Gastrocnemius medialis (tissue), 4 donors: ENCODE data around the gene ARNT2. TPM values are rescaled to one million over a fixed set of nuclear protein-coding genes. Genes with fewer than 3 reads are reported as not detected.

Experiments used
- ATAC-seq, 2 donors: fragments of 150-250 bp; one replicate each; pipeline ENCODE4 v1.9.1; 2016
- DNase-seq, 2 donors: peaks; one replicate each; pipeline ENCODE4 v3.0.0-alpha.2; 2019
- H3K27ac ChIP-seq, 4 donors: fragments of 200-600 bp; sonication (generic); 1 replicate in 1 of 4; 2 replicates in 3 of 4; pipeline ENCODE4 v1.5.1; 2016 to 2018; ENCODE audit warnings: mild to moderate bottlenecking in 2 of 4, moderate library complexity in 1 of 4
- H3K27me3 ChIP-seq, 3 donors: fragments of 200-600 bp; sonication (generic) in 2 of 3; 1 replicate in 1 of 3; 2 replicates in 2 of 3; pipeline versions ENCODE4 v1.5.1 to v1.6.0; 2016 to 2019; ENCODE audit warnings: mild to moderate bottlenecking in 1 of 3, moderate library complexity in 1 of 3
- H3K36me3 ChIP-seq, 2 donors: fragments of 200-600 bp; sonication (generic) in 1 of 2; one replicate each; pipeline ENCODE4 v1.5.1; 2017 to 2018
- H3K4me1 ChIP-seq, 2 donors: fragments of 200-600 bp; sonication (generic) in 1 of 2; one replicate each; pipeline ENCODE4 v1.5.1; 2016 to 2017; ENCODE audit warnings: mild to moderate bottlenecking in 2 of 2
- H3K4me3 ChIP-seq, 4 donors: fragments of 200-600 bp; sonication (generic) in 3 of 4; 1 replicate in 1 of 4; 2 replicates in 3 of 4; pipeline ENCODE4 v1.5.1; 2016 to 2019; ENCODE audit warnings: mild to moderate bottlenecking in 2 of 4
- H3K9me3 ChIP-seq, 3 donors: fragments of 200-600 bp; sonication (generic) in 2 of 3; 1 replicate in 1 of 3; 2 replicates in 2 of 3; pipeline ENCODE4 v1.5.1; 2016 to 2019
- CTCF ChIP-seq, 5 experiments: fragments of 450-650 bp in 3 of 5; fragments of 200-600 bp in 2 of 5; sonication (generic) in 2 of 5; IDR thresholded peaks in 4 of 5; conservative IDR thresholded peaks in 1 of 5; 1 replicate in 4 of 5; 2 replicates in 1 of 5; pipeline ENCODE4 v1.5.1; 2016 to 2019; ENCODE audit warnings: antibody characterized with exemption in 5 of 5, mild to moderate bottlenecking in 3 of 5, moderate library complexity in 3 of 5
- POLR2A ChIP-seq, 2 donors: fragments of 450-650 bp; IDR thresholded peaks; one replicate each; pipeline ENCODE4 v1.6.1; 2017; ENCODE audit warnings: antibody characterized with exemption in 2 of 2, mild to moderate bottlenecking in 2 of 2, moderate library complexity in 2 of 2
- in situ Hi-C, 4 donors: fragments of 200-750 bp; cut with MboI; loops; one replicate each; pipeline versions ENCODE4 v1.15.0 to v1.8.0; 2017; ENCODE audit warnings: low sequenced_read_pairs in 4 of 4
- intact Hi-C: fragments of 100-400 bp; cut with DNase I; formaldehyde crosslinking; loops from one replicate; pipeline ENCODE4 v1.15.1; 2023; ENCODE audit warnings: low total_unique reads
- total RNA-seq, 4 donors: library from RNA; depleted of rRNA; stranded (reverse); fragments of >200 nt; gene quantifications; one replicate each; pipeline versions ENCODE4 v1.1.0 to v1.2.3, GENCODE V29; 2016

The ARNT2 gene
- total RNA-seq, 4 donors from 2014 or later: 4.1 to 23.5 (median 6.6) TPM

GRCh38 chr15:80444680-80445251, 40.6 kb downstream of the ARNT2 start:
- Histone ChIP-seq H3K27ac (no peak overlapping the region), H3K36me3 (no peaks in the 10 kb centered on the region), H3K9me3 (no peaks in the 10 kb centered on the region), H3K27me3 (no peaks in the 10 kb centered on the region), H3K4me1 (no peaks in the 10 kb centered on the region), H3K4me3 (no peak overlapping the region)
- TF ChIP-seq POLR2A (IDR thresholded peaks at IDR 0.05) (no peak), CTCF (IDR thresholded peaks at IDR 0.05 in 4 of 5, conservative IDR thresholded peaks at IDR 0.05 in 1 of 5) (no peak)
- in situ Hi-C loops: no loop called here
- intact Hi-C loops: no loop called here
- ATAC-seq (no peak), DNase-seq (no peak)

GRCh38 chr15:80445300-80446041, 41.3 kb downstream of the ARNT2 start:
- ATAC-seq: no peak
- intact Hi-C loops: no loop called here

GRCh38 chr15:80447077-80447476, 42.9 kb downstream of the ARNT2 start:
- DNase-seq (no peak), ATAC-seq (no peak)
- in situ Hi-C loops (no loop called here), intact Hi-C loops (no loop called here)
- Histone ChIP-seq H3K4me1 (no peaks in the 10 kb centered on the region), H3K27me3 (no peaks in the 10 kb centered on the region), H3K4me3 (no peak overlapping the region), H3K9me3 (no peaks in the 10 kb centered on the region), H3K36me3 (no peaks in the 10 kb centered on the region), H3K27ac (no peak overlapping the region)
- no peak for TF ChIP-seq CTCF (IDR thresholded peaks at IDR 0.05 in 4 of 5, conservative IDR thresholded peaks at IDR 0.05 in 1 of 5)
- TF ChIP-seq POLR2A (IDR thresholded peaks at IDR 0.05): no peak

More at GRCh38 chr15:80445300-80446041, 41.3 kb downstream of the ARNT2 start:
- Histone ChIP-seq H3K27me3 (no peaks in the 10 kb centered on the region), H3K4me3 (no peak overlapping the region), H3K36me3 (no peaks in the 10 kb centered on the region), H3K4me1 (no peaks in the 10 kb centered on the region), H3K27ac (no peak overlapping the region), H3K9me3 (no peaks in the 10 kb centered on the region)
- in situ Hi-C loops: no loop called here
- TF ChIP-seq POLR2A (IDR thresholded peaks at IDR 0.05): no peak
- TF ChIP-seq CTCF (IDR thresholded peaks at IDR 0.05 in 4 of 5, conservative IDR thresholded peaks at IDR 0.05 in 1 of 5): no peak
- DNase-seq: no peak

- no peak overlapping the region for H3K4me3 ChIP-seq
- no peaks in the 10 kb centered on the region for H3K4me1 ChIP-seq
- DNase-seq (no peak), ATAC-seq (no peak)
- no peaks in the 10 kb centered on the region for H3K36me3 ChIP-seq
- in situ Hi-C loops (loop anchor here (5.0 to 25.0 kb wide), 3 partner anchors 327 to 812 kb away; partner anchors contain the start of gene CEMIP (in 3 of the 4)), intact Hi-C loops (loop anchor here (10.0 kb wide), 1 partner anchor 815 kb away; no protein-coding TSS in a partner anchor)
- no peak for TF ChIP-seq POLR2A (IDR thresholded peaks at IDR 0.05)
- no peak for TF ChIP-seq CTCF (IDR thresholded peaks at IDR 0.05 in 4 of 5, conservative IDR thresholded peaks at IDR 0.05 in 1 of 5)
- H3K9me3 ChIP-seq: no peaks in the 10 kb centered on the region
- H3K27ac ChIP-seq: no peak overlapping the region
- no peaks in the 10 kb centered on the region for H3K27me3 ChIP-seq
Measured at GRCh38 chr15:80449825-80450224, 45.6 kb downstream of the ARNT2 start.
